ENCODE measurements around the gene COL7A1. TPM values are rescaled to one million over a fixed set of nuclear protein-coding genes. Genes with fewer than 3 reads are reported as not detected.

COL7A1 gene
- total RNA-seq, 1 experiment from 2014 or later, result 8.1 TPM

- ChIA-PET POLR2A (no interaction called here), CTCF (interaction anchor here (1.4 to 1.8 kb wide), 2 partner anchors 8 to 11 kb away, joined by 3 to 6 read pairs; no protein-coding TSS in a partner anchor)
- TF ChIP-seq TCF7 (CRISPR knock-in tag; IDR thresholded peaks at IDR 0.05; ENCODE audit: low read depth) (no peak), FOXP1 (CRISPR knock-in tag; IDR thresholded peaks at IDR 0.05; ENCODE audit: borderline replicate concordance) (no peak), RORB (CRISPR knock-in tag; IDR thresholded peaks at IDR 0.05) (no peak), ATF6 (CRISPR knock-in tag; IDR thresholded peaks at IDR 0.05) (no peak), CBFB (CRISPR knock-in tag; IDR thresholded peaks at IDR 0.05; ENCODE audit: low read depth) (no peak), ZNF671 (CRISPR knock-in tag; IDR thresholded peaks at IDR 0.05) (no peak)
- TF ChIP-seq, protein P1, sequence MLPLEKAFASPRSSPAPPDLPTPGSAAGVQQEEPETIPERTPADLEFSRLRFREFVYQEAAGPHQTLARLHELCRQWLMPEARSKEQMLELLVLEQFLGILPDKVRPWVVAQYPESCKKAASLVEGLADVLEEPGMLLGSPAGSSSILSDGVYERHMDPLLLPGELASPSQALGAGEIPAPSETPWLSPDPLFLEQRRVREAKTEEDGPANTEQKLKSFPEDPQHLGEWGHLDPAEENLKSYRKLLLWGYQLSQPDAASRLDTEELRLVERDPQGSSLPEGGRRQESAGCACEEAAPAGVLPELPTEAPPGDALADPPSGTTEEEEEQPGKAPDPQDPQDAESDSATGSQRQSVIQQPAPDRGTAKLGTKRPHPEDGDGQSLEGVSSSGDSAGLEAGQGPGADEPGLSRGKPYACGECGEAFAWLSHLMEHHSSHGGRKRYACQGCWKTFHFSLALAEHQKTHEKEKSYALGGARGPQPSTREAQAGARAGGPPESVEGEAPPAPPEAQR (CRISPR knock-in tag; IDR thresholded peaks at IDR 0.05), result no peak
- TF ChIP-seq, protein P2, sequence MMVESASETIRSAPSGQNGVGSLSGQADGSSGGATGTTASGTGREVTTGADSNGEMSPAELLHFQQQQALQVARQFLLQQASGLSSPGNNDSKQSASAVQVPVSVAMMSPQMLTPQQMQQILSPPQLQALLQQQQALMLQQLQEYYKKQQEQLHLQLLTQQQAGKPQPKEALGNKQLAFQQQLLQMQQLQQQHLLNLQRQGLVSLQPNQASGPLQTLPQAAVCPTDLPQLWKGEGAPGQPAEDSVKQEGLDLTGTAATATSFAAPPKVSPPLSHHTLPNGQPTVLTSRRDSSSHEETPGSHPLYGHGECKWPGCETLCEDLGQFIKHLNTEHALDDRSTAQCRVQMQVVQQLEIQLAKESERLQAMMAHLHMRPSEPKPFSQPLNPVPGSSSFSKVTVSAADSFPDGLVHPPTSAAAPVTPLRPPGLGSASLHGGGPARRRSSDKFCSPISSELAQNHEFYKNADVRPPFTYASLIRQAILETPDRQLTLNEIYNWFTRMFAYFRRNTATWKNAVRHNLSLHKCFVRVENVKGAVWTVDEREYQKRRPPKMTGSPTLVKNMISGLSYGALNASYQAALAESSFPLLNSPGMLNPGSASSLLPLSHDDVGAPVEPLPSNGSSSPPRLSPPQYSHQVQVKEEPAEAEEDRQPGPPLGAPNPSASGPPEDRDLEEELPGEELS (CRISPR knock-in tag; IDR thresholded peaks at IDR 0.05), result no peak
- no peak overlapping the region for H3K4me3 Mint-ChIP-seq
- H3K27ac Mint-ChIP-seq, result no peak overlapping the region
- DNase-seq (ENCODE audit: low spot score), result no peak
- no peaks in the 10 kb centered on the region for H3K36me3 Mint-ChIP-seq
- no peaks in the 10 kb centered on the region for H3K4me1 Mint-ChIP-seq
- no peaks in the 10 kb centered on the region for H3K27me3 Mint-ChIP-seq (ENCODE audit: low read depth)
- no peak for ATAC-seq
- H3K9me3 Mint-ChIP-seq, result no peaks in the 10 kb centered on the region
These were observed 25.7 kb downstream of the COL7A1 start for GRCh38 chr3:48569400-48569799.

DNA sequence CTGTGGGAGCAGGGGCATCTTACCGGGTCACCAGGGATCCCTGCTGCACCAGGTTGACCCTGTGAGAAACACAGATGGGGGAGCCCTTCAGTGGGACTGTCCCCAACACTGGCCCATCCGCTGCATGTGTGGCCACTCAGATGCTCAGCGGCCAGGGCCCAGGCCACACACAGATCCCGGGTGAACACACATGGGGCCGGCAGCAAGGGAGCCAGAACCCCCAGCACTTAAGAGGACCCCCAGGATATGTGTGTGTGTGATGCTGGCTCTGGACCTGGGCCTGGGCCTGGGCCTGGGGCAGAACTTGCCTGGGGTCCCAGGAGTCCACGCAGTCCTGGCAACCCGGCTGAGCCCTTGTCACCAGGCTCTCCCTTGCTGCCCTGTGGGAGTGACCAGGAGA lies 26.7 kb downstream of the COL7A1 start:
- Mint-ChIP-seq H3K27ac (no peak overlapping the region), H3K36me3 (no peaks in the 10 kb centered on the region), H3K4me3 (no peak overlapping the region), H3K4me1 (0 out of 2 replicates have a peak, but pooled peaks cover 7% of the 10 kb centered on the region), H3K9me3 (no peaks in the 10 kb centered on the region), H3K27me3 (ENCODE audit: low read depth) (no peaks in the 10 kb centered on the region)
- DNase-seq (ENCODE audit: low spot score) (no peak), ATAC-seq (no peak)
- CTCF ChIA-PET, result interaction anchor here (1.8 kb wide), 1 partner anchor 10 kb away, joined by 6 read pairs; no protein-coding TSS in a partner anchor
- TF ChIP-seq, protein P3, sequence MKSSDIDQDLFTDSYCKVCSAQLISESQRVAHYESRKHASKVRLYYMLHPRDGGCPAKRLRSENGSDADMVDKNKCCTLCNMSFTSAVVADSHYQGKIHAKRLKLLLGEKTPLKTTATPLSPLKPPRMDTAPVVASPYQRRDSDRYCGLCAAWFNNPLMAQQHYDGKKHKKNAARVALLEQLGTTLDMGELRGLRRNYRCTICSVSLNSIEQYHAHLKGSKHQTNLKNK (CRISPR knock-in tag; IDR thresholded peaks at IDR 0.05), result no peak
- TF ChIP-seq USF2 (CRISPR knock-in tag; IDR thresholded peaks at IDR 0.05) (no peak), RELA (CRISPR knock-in tag; IDR thresholded peaks at IDR 0.05; ENCODE audit: borderline replicate concordance) (no peak), ETV6 (CRISPR knock-in tag; IDR thresholded peaks at IDR 0.05) (no peak), ZNF281 (CRISPR knock-in tag; IDR thresholded peaks at IDR 0.05) (no peak)
- POLR2A ChIA-PET, result no interaction called here
